ENCODE results near the gene MYLK. TPM values are rescaled to one million over a fixed set of nuclear protein-coding genes. Genes with fewer than 3 reads are reported as not detected.
"Not testable (repeated sequence)": the region's sequence is repeated elsewhere in the genome, so short reads cannot be mapped to it uniquely, and the experiment has no call there.

The MYLK gene
- total and polyA plus RNA-seq, 2 experiments from 2014 or later: 13.1 to 27.1 TPM

DNA sequence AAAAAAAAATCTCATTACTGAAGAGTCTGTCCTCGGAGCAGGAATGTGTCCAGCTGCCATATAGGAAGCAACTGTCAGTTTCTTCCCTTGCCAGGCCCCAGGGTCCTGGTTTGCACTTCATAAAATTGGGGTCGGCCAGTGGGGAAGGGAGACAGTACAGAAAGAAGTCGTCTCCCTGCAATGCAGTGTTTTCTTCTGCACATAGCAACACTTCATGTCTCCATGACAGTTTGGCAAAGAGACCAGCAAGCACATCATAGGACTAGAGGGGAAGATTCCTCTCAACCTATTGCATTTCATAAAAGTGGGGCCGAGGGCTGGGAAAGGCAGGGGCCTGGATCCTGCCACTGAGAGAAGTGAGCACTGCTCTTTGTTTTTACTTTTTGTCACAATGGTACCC lies 161.1 kb downstream of the MYLK start:
- Histone ChIP-seq H3K4me3 (no peak overlapping the region), H3K36me3 (replicated peaks; ENCODE audit: insufficient read depth, low read depth) (no peaks in the 10 kb centered on the region), H2AFZ (no peak overlapping the region), H3K9me2 (replicated peaks; ENCODE audit: insufficient read depth) (no peaks in the 10 kb centered on the region), H3K27ac (peak overlapping the region; percentile 23), H3K79me2 (no peaks in the 10 kb centered on the region), H4K20me1 (ENCODE audit: insufficient read depth, poor library complexity, severe bottlenecking) (no peaks in the 10 kb centered on the region), H3K4me2 (no peak overlapping the region), H3K27me3 (no peaks in the 10 kb centered on the region), H3K4me1 (ENCODE audit: insufficient read depth) (no peaks in the 10 kb centered on the region), H3K9me3 (ENCODE audit: low read depth) (no peaks in the 10 kb centered on the region)
- TF ChIP-seq, protein P1, sequence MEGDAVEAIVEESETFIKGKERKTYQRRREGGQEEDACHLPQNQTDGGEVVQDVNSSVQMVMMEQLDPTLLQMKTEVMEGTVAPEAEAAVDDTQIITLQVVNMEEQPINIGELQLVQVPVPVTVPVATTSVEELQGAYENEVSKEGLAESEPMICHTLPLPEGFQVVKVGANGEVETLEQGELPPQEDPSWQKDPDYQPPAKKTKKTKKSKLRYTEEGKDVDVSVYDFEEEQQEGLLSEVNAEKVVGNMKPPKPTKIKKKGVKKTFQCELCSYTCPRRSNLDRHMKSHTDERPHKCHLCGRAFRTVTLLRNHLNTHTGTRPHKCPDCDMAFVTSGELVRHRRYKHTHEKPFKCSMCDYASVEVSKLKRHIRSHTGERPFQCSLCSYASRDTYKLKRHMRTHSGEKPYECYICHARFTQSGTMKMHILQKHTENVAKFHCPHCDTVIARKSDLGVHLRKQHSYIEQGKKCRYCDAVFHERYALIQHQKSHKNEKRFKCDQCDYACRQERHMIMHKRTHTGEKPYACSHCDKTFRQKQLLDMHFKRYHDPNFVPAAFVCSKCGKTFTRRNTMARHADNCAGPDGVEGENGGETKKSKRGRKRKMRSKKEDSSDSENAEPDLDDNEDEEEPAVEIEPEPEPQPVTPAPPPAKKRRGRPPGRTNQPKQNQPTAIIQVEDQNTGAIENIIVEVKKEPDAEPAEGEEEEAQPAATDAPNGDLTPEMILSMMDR (IDR thresholded peaks at IDR 0.05; ENCODE audit: poor library complexity): no peak
- TF ChIP-seq EZH2 (IDR thresholded peaks at IDR 0.05; ENCODE audit: borderline replicate concordance): no peak
- no peak for TF ChIP-seq EZH2phosphoT487 (IDR thresholded peaks at IDR 0.05; ENCODE audit: low read depth, severe bottlenecking, unreplicated experiment)
- no peak for DNase-seq (ENCODE audit: low spot score)
- 60% methylated on average over 4 of the region's 4 CpGs for WGBS (ENCODE audit: low lambda C conversion rate, missing lambda C conversion rate)

- Histone ChIP-seq H3K79me2 (no peaks in the 10 kb centered on the region), H3K4me2 (no peak overlapping the region), H3K4me1 (ENCODE audit: insufficient read depth) (no peaks in the 10 kb centered on the region), H3K27me3 (no peaks in the 10 kb centered on the region), H3K36me3 (replicated peaks; ENCODE audit: insufficient read depth, low read depth) (no peaks in the 10 kb centered on the region), H2AFZ (no peak overlapping the region), H4K20me1 (ENCODE audit: insufficient read depth, poor library complexity, severe bottlenecking) (no peaks in the 10 kb centered on the region), H3K9me3 (ENCODE audit: low read depth) (no peaks in the 10 kb centered on the region), H3K9me2 (replicated peaks; ENCODE audit: insufficient read depth) (no peaks in the 10 kb centered on the region), H3K4me3 (no peak overlapping the region), H3K27ac (no peak overlapping the region)
- no peak for TF ChIP-seq EZH2 (IDR thresholded peaks at IDR 0.05; ENCODE audit: borderline replicate concordance)
- TF ChIP-seq, protein P1 (IDR thresholded peaks at IDR 0.05; ENCODE audit: poor library complexity): no peak
- TF ChIP-seq EZH2phosphoT487 (IDR thresholded peaks at IDR 0.05; ENCODE audit: low read depth, severe bottlenecking, unreplicated experiment): no peak
- 65% methylated on average over 5 of the region's 5 CpGs for WGBS (ENCODE audit: low lambda C conversion rate, missing lambda C conversion rate)
- no peak for DNase-seq (ENCODE audit: low spot score)
Observed at GRCh38 chr3:123722456-123722855, 161.7 kb downstream of the MYLK start.

DNA sequence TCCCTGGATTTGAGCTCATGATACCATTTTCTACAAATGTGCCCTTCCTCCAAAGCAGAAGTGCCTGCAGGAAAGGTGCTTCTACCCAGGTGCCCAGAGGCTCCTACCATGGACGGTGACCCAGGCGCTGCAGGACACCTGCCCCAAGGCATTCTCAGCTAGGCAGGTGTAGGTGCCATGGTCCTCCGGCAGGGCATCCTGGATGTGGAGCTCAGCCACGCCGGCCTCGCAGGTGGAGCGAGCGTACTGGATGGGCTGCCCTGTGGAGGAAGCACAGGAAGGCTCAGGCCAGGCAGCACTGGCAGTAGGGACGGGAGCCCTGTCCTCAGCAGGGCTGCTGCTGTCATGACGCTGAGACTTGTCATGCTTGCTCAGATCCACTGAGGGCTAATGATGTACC lies 162.1 kb downstream of the MYLK start:
- H4K20me1 ChIP-seq (ENCODE audit: insufficient read depth, poor library complexity, severe bottlenecking): no peaks in the 10 kb centered on the region
- WGBS (ENCODE audit: low lambda C conversion rate, missing lambda C conversion rate): 89% methylated on average over 9 of the region's 10 CpGs
- no peaks in the 10 kb centered on the region for H3K27me3 ChIP-seq
- H3K27ac ChIP-seq: no peak overlapping the region
- no peak overlapping the region for H3K4me2 ChIP-seq
- no peaks in the 10 kb centered on the region for H3K9me3 ChIP-seq (ENCODE audit: low read depth)
- H3K36me3 ChIP-seq (replicated peaks; ENCODE audit: insufficient read depth, low read depth): no peaks in the 10 kb centered on the region
- TF ChIP-seq EZH2phosphoT487 (IDR thresholded peaks at IDR 0.05; ENCODE audit: low read depth, severe bottlenecking, unreplicated experiment): no peak
- TF ChIP-seq EZH2 (IDR thresholded peaks at IDR 0.05; ENCODE audit: borderline replicate concordance): no peak
- TF ChIP-seq, protein P1 (IDR thresholded peaks at IDR 0.05; ENCODE audit: poor library complexity): no peak
- no peak for DNase-seq (ENCODE audit: low spot score)
- no peak overlapping the region for H3K4me3 ChIP-seq
- H2AFZ ChIP-seq: no peak overlapping the region
- no peaks in the 10 kb centered on the region for H3K4me1 ChIP-seq (ENCODE audit: insufficient read depth)
- no peaks in the 10 kb centered on the region for H3K9me2 ChIP-seq (replicated peaks; ENCODE audit: insufficient read depth)
- H3K79me2 ChIP-seq: no peaks in the 10 kb centered on the region

DNA sequence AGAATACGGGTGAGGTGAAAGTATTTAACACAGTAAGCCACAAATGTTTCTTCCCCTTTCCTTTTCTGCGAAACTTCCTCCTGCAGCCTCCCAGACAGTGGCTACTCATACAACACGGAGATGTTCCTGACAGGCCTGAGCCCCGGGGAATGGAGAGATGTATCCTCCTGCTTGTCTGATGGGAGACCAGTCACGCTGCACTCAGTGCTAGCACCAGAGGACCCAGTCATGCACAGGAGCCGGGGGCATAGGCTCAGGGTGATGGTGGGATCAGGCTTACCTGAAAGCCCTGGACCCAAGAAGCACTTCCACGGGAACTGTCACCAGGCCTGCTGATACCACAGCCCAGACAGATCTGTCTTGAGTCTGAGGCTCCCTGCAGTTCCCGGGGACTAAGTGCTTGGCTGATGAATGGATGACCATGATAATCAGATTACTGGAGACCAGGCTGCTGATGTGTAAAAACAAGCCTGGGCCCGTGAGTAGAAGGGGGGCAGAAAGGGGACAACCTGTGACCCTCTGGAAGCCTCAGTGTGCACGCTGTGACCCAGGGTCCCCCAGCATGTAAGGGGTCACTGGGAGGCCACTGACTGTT lies 162.9 kb downstream of the MYLK start:
- H3K9me3 ChIP-seq (ENCODE audit: low read depth); H4K20me1 ChIP-seq (ENCODE audit: insufficient read depth, poor library complexity, severe bottlenecking); H3K27me3 ChIP-seq; H3K9me2 ChIP-seq (replicated peaks; ENCODE audit: insufficient read depth); DNase-seq (ENCODE audit: low spot score); H3K4me3 ChIP-seq; H3K79me2 ChIP-seq; H3K4me1 ChIP-seq (ENCODE audit: insufficient read depth); H3K36me3 ChIP-seq (replicated peaks; ENCODE audit: insufficient read depth, low read depth); H2AFZ ChIP-seq; H3K27ac ChIP-seq; H3K4me2 ChIP-seq: not testable (repeated sequence)
- WGBS (ENCODE audit: low lambda C conversion rate, missing lambda C conversion rate): 75% methylated on average over 10 of the region's 10 CpGs
